ENCODE data around the gene LYG1.

DNA sequence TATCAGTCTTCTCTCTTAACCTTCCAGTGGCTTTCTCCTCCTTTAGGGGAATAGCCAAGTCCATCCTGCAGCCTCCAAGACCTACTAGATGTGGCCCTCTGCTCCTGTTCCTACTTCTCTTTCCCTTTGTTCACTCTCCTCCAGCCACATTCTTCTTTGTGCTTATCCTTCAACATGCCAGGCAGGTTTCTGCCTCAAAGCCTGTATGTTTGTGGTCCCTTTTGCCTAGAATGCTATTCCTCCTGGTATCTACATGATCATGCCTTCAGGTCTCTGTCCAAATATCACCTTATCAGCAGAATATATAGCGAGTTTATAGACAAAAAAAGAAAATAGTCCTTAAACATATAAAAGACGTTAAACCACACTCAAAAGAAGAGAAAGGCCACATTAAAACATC is 51.0 kb downstream of the LYG1 start:
- TF ChIP-seq, protein P1, sequence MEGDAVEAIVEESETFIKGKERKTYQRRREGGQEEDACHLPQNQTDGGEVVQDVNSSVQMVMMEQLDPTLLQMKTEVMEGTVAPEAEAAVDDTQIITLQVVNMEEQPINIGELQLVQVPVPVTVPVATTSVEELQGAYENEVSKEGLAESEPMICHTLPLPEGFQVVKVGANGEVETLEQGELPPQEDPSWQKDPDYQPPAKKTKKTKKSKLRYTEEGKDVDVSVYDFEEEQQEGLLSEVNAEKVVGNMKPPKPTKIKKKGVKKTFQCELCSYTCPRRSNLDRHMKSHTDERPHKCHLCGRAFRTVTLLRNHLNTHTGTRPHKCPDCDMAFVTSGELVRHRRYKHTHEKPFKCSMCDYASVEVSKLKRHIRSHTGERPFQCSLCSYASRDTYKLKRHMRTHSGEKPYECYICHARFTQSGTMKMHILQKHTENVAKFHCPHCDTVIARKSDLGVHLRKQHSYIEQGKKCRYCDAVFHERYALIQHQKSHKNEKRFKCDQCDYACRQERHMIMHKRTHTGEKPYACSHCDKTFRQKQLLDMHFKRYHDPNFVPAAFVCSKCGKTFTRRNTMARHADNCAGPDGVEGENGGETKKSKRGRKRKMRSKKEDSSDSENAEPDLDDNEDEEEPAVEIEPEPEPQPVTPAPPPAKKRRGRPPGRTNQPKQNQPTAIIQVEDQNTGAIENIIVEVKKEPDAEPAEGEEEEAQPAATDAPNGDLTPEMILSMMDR (CRISPR knock-in tag; IDR thresholded peaks at IDR 0.05), result no peak
- TF ChIP-seq, protein P2, sequence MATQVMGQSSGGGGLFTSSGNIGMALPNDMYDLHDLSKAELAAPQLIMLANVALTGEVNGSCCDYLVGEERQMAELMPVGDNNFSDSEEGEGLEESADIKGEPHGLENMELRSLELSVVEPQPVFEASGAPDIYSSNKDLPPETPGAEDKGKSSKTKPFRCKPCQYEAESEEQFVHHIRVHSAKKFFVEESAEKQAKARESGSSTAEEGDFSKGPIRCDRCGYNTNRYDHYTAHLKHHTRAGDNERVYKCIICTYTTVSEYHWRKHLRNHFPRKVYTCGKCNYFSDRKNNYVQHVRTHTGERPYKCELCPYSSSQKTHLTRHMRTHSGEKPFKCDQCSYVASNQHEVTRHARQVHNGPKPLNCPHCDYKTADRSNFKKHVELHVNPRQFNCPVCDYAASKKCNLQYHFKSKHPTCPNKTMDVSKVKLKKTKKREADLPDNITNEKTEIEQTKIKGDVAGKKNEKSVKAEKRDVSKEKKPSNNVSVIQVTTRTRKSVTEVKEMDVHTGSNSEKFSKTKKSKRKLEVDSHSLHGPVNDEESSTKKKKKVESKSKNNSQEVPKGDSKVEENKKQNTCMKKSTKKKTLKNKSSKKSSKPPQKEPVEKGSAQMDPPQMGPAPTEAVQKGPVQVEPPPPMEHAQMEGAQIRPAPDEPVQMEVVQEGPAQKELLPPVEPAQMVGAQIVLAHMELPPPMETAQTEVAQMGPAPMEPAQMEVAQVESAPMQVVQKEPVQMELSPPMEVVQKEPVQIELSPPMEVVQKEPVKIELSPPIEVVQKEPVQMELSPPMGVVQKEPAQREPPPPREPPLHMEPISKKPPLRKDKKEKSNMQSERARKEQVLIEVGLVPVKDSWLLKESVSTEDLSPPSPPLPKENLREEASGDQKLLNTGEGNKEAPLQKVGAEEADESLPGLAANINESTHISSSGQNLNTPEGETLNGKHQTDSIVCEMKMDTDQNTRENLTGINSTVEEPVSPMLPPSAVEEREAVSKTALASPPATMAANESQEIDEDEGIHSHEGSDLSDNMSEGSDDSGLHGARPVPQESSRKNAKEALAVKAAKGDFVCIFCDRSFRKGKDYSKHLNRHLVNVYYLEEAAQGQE (IDR thresholded peaks at IDR 0.05; ENCODE audit: borderline replicate concordance in 1 of 2, low read depth in 1 of 2, low read length in 2 of 2), result no peak
- TF ChIP-seq, protein P3, sequence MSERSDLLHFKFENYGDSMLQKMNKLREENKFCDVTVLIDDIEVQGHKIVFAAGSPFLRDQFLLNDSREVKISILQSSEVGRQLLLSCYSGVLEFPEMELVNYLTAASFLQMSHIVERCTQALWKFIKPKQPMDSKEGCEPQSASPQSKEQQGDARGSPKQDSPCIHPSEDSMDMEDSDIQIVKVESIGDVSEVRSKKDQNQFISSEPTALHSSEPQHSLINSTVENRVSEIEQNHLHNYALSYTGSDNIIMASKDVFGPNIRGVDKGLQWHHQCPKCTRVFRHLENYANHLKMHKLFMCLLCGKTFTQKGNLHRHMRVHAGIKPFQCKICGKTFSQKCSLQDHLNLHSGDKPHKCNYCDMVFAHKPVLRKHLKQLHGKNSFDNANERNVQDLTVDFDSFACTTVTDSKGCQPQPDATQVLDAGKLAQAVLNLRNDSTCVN (CRISPR knock-in tag; IDR thresholded peaks at IDR 0.05; ENCODE audit: borderline replicate concordance), result no peak
- TF ChIP-seq HOXA3 (CRISPR knock-in tag; IDR thresholded peaks at IDR 0.05) (no peak), KDM1A (CRISPR knock-in tag; IDR thresholded peaks at IDR 0.05) (no peak)
- TF ChIP-seq, protein P4, sequence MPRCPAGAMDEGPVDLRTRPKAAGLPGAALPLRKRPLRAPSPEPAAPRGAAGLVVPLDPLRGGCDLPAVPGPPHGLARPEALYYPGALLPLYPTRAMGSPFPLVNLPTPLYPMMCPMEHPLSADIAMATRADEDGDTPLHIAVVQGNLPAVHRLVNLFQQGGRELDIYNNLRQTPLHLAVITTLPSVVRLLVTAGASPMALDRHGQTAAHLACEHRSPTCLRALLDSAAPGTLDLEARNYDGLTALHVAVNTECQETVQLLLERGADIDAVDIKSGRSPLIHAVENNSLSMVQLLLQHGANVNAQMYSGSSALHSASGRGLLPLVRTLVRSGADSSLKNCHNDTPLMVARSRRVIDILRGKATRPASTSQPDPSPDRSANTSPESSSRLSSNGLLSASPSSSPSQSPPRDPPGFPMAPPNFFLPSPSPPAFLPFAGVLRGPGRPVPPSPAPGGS (CRISPR knock-in tag; IDR thresholded peaks at IDR 0.05), result no peak
- TF ChIP-seq, protein P5, sequence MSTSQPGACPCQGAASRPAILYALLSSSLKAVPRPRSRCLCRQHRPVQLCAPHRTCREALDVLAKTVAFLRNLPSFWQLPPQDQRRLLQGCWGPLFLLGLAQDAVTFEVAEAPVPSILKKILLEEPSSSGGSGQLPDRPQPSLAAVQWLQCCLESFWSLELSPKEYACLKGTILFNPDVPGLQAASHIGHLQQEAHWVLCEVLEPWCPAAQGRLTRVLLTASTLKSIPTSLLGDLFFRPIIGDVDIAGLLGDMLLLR (CRISPR knock-in tag; IDR thresholded peaks at IDR 0.05), result no peak
